ENCODE results near the gene RAB5IF.
"Not testable (repeated sequence)": the region's sequence is repeated elsewhere in the genome, so short reads cannot be mapped to it uniquely, and the experiment has no call there.

RAB5IF gene, protein sequence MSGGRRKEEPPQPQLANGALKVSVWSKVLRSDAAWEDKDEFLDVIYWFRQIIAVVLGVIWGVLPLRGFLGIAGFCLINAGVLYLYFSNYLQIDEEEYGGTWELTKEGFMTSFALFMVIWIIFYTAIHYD

DNA sequence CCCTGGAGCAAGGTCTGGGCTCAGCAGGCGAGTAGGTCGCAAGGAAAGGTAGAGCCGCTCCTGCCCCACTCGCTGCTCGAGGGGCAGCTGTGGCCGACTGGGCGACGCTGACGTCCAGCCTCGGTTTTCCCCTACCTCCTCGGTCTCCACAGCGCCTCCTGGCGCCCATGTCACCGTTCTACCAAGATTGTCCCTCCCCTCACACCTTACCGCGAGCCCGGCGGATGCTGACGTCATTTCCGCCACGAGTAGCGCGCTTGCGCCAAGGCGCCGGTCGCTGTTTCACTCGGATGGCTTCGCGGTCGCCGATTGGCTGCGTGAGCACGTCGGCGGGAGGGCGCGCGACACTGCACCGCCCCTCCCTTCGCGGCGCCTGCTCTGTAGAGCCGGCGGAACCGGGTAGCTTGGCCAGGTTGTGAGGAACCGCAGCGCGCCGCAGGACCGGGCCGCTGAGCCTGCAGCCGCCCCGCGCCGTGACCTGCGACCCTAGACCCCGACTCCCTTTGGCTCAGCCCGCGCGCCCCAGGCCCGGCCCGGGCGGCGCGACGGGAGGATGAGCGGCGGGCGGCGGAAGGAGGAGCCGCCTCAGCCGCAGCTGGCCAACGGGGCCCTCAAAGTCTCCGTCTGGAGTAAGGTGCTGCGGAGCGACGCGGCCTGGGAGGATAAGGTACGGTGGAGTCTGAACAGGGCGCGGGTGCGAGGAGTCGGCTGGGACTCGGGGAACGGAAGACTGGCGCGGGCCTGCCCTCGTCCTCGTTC is at the start of gene RAB5IF:
RAB5IF (plus strand) TSS at position 381 of the 759 bp plus-strand sequence; CDS start at position 554, 173 bp downstream.
- DNase-seq (ENCODE audit: low spot score): peak; percentile 91

DNA sequence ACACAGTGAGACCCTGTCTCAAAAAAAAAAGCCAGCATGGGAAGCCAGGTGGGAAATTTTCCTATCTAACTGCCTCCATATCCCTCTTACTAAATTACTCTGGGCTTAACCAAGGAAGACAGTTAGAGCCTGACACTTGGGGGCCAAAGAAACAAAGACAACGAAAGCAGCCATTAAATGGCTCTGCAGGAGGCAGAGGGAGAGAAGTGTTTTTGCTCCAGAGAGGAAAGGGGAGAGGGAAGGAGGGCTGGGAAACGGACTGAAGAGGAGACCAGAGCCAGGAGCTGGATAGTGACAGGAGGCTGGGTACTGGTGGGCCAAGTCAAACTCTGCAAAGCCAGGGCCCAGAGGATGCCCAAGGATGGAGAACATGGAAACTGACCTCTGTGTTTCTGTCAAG is 42.9 kb upstream of the RAB5IF start:
- no peak for DNase-seq (ENCODE audit: low spot score)

DNA sequence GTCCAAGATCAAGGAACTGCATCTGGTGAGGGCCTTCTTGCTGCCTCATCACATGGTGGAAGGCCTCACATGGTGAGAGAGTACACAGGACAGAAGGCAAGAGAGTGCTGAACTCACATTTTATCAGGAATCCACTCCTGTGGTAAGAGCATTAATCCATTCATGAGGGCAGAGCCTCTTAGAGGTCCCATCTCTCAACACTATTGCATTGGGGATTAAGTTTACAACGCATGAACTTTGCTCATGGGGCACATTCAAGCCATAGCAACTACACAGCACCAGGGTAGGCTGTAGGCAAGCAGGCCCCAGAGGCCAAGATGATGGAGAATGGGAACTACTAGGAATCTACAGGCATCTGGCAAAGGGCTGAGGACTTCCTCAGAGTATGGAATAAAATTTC is 42.2 kb upstream of the RAB5IF start:
- DNase-seq (ENCODE audit: low spot score): no peak

DNA sequence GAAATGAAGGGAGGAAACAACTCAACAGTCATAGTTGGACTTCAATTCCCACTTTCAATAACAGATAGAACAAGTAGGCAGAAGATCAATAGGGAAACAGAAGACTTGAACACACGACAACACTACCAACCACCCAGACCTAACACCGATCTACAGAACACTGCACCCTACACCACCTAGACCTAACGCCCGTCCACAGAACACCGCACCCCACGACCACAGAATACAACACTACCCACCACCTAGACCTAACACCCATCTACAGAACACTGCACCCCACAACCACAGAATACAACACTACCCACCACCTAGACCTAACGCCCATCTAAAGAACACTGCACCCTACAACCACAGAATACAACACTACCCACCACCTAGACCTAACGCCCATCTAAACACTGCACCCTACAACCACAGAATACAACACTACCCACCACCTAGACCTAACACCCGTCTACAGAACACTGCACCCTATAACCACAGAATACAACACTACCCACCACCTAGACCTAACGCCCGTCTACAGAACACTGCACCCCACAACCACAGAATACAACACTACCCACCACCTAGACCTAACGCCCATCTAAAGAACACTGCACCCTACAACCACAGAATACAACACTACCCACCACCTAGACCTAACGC is 41.4 kb upstream of the RAB5IF start:
- DNase-seq (ENCODE audit: low spot score): not testable (repeated sequence)

DNA sequence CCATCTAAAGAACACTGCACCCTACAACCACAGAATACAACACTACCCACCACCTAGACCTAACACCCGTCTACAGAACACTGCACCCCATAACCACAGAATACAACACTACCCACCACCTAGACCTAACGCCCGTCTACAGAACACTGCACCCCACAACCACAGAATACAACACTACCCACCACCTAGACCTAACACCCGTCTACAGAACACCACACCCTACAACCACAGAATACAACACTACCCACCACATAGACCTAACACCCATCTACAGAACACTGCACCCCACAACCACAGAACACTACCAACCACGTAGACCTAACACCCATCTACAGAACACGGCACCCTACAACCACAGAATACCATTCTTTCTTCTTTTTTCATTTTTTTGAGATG is 40.9 kb upstream of the RAB5IF start:
- not testable (repeated sequence) for DNase-seq (ENCODE audit: low spot score)

DNA sequence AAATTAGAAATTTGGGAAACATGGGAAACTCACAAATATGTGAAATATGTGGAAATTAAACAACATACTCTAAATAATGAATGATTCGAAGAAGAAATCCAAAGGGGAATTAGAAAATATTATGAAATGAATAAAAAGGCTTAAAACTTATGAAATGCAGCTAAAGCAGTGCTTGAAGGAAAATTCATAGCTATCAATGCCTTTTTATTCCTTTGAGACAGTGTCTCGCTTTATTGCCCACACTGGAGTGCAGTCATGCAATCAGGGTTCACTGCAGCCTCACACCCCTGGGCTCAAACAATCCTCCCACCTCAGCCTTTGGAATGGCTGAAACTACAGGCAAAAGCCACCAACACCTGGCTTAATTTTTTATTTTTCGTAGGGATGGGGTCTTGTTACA is 40.1 kb upstream of the RAB5IF start:
- no peak for DNase-seq (ENCODE audit: low spot score)

DNA sequence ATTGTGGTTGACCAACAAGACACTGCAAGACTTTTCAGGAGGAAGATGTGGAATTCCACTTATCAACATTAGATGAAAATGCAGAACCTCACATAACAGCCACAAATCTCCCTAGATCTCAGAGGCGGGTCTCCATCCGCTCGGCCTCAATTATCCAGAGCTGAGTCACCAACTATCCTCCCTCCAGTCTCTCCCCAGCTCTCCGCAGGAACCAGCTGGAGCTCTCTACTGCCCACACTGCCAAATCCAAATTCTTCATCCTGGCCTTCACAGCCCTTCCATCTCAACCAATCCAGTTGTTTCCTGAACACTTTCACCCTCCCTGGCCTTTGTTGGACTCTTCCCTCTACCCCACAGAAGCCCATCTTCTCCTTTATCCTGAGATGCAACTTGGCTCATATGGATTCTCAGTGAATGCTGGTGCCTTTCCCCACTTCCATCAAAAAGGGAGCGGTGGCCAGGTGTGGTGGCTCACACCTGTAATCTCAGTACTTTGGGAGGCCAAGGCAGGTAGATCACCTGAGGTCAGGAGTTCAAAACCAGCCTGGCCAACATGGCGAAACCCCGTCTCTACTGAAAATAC is 35.6 kb upstream of the RAB5IF start:
- DNase-seq (ENCODE audit: low spot score): no peak

DNA sequence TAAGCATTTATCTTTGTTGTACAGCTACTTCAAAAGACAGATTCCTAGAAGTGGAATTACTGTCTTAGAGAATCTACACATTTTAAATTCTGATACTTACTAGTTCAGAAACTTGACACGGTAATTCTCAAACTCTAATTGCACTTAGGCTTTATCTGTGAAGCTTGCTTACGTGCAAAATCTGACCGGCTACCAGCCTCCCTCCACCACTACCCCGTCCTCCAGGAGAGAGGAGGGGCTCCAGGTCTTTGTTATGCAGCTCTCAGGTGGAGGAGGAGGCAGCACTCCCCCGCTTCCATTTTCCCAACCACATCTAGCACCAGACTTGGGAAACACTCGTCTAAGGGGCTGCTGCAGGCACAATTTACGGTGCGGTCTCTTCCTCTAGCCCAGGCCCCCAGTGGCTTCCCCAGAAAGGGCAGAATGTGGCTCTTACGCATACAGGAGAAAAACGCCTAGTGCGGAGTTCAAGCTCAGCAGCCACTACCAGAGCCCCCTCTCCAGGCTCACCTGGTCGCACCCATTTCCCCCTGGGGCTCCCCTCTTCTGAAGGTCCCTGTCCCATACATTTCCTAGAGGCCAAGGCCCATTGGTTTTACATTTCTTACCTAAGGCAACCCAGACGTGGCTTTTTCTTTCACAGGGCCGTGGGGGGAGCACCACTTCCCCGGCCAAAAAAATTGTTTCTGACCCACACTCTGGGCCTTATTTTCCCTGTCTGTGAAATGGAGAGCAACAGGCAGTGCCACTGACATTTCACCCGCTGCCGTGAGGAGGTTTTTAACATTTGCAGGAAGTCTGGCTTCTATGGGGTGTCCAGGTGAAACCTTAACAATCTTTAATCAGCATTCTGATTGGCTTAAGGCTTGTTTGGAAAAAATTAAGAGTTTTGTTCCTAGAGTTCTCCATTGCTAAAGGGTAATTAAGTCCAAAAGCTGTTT is 33.7 kb upstream of the RAB5IF start:
- peak; percentile 32 for DNase-seq (ENCODE audit: low spot score)

DNA sequence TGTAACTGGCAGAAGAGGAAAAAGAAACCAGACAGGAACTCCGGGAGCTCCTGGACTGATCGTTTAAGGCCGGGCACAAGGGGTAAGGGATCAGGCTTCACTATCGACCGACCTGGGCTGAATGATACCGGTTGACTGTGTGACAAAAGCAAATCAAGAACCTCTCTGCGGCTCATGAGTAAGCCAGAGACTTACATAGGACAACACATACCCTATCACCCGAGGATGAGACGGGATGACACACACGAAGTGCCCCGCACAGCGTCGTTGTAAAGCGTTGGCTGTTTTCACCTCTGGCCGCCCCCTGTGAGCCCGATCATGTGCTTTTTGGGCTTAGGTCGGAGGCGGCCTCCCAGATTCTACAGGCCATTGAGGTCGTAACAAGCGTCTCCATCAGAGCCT is 32.9 kb upstream of the RAB5IF start:
- DNase-seq (ENCODE audit: low spot score): peak; percentile 64

DNA sequence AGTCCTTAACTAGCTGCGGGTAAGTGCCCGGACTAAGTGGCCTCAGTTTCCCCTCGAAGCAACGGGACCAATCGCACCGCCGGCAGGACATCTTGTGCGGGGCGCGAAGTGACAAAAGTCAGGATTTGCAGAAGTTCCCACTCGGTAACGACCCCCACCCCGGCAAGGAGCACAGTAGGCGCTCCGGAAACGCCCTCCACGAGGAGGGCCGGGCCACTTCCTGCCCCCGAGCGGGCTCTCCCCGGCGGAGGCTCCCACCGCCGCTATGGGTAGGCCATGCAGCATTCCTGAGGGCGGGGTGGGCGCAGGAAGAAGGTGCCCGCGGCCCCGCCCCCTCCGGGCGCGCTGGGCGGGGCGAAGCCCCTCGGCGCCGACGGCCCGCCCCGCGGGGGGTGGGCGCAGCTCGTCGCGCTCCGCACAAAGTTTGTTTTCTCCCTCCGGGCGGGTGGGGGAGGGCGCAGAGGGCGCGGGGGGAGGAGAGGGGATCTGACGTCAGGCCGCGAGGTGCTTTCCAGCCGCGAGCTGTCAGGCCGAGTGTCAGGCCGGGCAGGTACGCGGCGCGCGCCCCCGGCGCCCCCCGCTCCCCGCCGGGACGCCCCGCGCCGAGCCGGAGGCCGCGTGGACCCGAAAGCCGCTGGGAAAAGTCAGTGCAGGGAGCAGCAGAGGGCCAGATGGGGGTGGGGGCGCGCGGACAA is 32.3 kb upstream of the RAB5IF start, which contains the start of gene TGIF2:
TGIF2 (plus strand) TSS at position 495 of the 695 bp plus-strand sequence. CDS start 5,178 bp downstream, outside the sequence.
- peak; percentile 97 for DNase-seq (ENCODE audit: low spot score)

DNA sequence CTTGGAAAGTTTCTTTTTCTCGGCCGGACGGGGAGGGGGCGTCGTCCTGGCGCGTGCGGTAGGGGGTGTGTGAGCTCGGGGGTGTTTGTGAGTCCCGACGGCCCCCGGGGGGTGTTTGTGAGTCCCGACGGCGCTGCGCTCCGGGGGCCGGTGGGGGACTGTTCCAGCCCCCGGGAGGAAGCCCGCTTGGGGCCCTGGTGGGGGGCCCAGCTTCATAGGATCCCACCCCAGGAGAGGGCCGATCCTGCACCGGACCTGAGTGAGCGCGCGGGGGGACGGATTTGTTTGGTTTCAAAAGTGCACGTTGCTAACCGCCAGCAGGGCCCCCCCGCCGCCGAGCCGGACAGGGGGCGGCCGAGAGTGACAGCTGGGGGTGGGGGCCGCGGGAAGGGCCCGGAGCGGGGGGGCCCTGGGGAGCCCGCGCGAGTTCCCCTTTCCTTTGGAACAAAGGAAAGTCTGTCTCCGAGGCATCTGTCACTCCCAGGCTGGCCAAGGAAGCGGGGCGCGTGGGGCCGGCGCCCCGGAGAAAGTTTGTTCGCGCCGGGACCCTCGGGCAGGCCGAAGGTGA is 31.7 kb upstream of the RAB5IF start:
- DNase-seq (ENCODE audit: low spot score): peak; percentile 42

DNA sequence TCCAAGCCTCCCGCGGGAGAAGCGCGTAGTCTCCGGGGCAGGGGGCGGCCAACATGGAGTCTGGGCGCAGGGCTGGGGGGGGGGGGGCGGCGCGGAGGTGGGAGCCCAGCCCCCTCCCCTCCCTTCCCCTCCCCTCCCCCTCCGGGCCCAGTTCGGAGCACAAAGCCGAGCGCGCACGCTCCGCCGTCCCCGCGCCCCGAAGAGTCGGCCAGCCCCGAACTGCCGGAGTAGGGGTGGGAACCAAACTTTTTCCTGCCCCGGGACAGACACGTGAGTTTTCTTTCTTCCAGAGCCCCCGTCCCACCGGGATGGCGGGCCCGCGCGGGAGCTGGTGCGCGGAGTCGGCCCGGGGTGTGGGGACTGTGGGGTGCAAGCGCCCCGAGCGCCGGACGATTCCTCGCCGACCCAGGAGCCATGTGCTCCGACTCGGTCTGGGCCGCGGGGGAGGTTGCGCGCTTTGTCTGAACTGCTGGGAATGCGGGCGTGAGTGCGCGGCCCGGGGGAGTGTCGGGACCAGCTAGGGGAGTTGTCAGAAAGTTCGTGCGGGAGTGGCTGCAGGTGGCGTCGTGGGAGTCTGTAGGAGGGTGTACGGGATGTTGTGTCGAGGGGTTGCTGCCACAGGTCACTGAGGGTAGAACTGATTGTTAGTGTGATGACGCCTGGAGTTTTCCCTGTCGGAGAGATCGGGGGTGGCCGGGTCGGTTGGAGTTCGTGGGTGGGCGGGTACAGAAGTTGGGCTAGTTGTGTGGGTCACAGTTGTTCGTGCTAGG is 31.0 kb upstream of the RAB5IF start:
- DNase-seq (ENCODE audit: low spot score): peak; percentile 71

DNA sequence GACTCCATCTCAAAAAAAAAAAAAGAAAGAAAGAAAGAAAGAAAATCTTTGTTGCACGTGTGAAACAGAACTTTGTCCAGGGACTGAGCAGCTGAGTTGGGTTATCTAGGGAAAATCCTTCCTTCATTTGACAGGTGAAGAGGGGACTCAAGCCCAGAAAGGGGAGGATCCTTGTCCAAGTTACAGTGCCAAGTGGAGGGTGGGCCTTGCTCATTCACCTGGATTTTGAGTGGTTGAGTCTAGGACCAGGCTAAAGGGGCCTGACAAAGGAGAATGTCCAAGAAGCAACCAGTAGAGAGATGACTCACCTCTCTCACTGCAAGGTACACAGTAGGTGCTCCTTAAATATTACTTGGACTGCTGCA is 29.5 kb upstream of the RAB5IF start:
- no peak for DNase-seq (ENCODE audit: low spot score)

DNA sequence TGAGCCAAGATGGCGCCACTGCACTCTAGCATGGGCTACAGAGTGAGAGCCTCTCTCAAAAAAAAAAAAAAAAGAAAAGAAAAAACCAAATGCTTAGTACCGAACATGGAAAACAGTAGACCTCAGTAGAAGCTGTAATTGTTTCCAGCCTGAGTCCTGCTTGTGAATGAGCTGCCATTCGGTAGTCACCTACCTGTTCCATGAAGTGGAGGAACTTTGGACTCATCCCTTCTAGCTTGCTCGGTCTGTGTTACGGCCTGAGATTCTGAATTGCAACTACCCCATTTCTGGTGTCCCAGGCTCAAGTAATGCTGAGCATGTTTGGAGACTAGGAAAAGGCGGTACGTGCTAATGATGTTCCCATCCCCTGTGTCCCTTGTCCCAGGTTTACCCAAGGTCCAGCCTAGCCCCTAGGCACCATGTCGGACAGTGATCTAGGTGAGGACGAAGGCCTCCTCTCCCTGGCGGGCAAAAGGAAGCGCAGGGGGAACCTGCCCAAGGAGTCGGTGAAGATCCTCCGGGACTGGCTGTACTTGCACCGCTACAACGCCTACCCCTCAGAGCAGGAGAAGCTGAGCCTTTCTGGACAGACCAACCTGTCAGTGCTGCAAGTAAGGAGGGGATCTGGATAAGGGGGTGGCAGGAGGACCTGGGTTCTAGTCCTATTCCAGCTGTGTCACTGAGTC is 27.1 kb upstream of the RAB5IF start:
- no peak for DNase-seq (ENCODE audit: low spot score)

DNA sequence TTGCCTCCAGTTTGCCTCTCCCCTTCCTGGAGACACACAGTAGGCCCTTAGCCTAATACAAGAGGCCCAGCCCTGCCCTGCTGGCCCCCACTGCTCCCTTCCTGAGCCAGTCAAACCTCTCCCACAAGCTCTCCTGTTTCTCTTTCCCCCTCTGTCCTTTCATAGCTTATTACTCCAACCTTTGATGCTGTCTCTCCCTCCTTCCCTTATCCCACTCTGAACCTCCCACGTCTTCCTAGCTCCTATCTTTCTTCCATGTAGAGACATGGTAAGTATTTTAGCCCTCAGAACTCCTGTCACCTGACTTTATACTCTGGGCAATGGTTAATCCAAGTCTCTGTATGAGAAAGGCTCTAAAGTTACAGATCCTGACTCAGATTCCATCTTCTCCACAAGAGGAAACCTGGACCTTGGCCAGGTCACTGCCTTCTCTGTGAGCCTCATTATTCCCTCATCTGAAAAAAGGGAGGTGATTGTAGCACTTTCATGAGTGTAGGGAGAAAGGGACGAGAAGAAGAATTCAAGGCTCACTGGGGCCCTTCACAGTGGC is 25.5 kb upstream of the RAB5IF start:
- no peak for DNase-seq (ENCODE audit: low spot score)

DNA sequence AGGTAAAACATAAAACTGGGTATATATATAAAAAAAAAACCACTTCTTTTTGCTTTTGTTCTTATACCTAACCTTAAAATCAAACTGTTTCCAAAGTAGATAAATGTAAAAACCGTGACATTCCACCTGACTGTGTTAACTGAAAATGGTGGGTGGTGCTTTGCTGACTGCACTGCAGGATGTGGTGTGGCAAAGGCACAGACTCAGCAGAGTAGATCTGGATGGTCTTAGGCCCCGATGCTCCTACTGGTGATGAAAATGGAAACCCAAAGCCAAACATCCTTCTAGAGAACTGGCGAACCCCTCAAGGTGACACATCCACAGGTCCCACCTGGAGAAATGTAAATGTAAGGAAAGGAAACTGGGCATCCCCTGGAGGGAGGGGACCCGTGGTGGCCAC is 23.3 kb upstream of the RAB5IF start:
- DNase-seq (ENCODE audit: low spot score): no peak

DNA sequence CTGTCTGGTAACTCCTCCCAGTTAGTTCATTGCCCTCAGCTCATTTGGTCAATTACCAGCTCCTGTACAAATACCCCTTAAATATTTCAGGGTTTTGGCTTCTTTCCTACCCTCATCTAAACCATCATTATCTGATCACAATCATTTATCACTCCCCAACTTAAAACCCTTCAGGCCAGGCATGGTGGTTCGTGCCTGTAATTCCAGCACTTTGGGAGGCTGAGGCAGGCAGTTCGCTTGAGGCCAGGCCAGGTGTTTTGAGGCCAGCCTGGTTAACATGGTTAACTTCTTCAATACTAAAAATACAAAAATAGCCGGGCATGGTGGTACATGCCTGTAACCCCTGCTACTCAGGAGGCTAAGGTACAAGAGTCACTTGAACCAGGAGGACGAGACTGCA is 22.8 kb upstream of the RAB5IF start:
- no peak for DNase-seq (ENCODE audit: low spot score)

DNA sequence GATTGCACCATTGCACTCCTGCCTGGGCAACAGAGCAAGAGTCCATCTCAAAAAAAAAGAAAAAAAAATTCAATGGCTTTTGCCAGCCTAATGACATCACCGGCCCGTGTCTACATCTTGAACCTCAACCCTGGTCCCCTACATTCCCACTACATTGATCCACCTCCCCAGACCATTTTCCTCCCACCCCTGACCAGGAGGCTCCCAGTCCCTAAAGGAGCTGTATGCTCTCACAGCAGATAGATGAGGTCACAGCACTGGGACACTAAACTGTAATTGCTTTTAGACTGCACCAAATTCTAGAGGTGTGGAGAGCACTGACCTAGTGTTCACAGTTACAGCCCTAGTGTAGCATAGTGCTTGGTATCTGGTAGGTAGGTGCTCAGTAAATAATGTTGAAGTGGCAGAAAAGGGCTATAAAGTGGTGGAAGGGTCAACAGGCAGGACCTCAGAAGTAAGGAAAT is 21.5 kb upstream of the RAB5IF start:
- DNase-seq (ENCODE audit: low spot score): no peak
